Gastroesophageal sphincter (tissue), 4 donors: ENCODE measurements around the gene TUBB8. TPM values are rescaled to one million over a fixed set of nuclear protein-coding genes. Genes with fewer than 3 reads are reported as not detected.
"Not testable (repeated sequence)": the region's sequence is repeated elsewhere in the genome, so short reads cannot be mapped to it uniquely, and the experiment has no call there.

Source experiments
- ATAC-seq: fragments of 150-250 bp; one replicate; pipeline ENCODE4 v1.9.1; 2016; ENCODE audit warnings: mild to moderate bottlenecking, moderate library complexity
- H3K27ac ChIP-seq, 4 donors: fragments of 200-600 bp; sonication (generic) in 3 of 4; 1 replicate in 3 of 4; 2 replicates in 1 of 4; pipeline ENCODE4 v1.5.1; 2016 to 2019
- H3K27me3 ChIP-seq: fragments of 200-600 bp; sonication (generic); one replicate; pipeline ENCODE4 v1.5.1; 2019
- H3K36me3 ChIP-seq, 2 donors: fragments of 200-600 bp; sonication (generic); one replicate each; pipeline ENCODE4 v1.5.1; 2019; ENCODE audit warnings: control low read depth in 1 of 2
- H3K4me1 ChIP-seq, 3 donors: fragments of 200-600 bp; sonication (generic); 1 replicate in 2 of 3; 2 replicates in 1 of 3; pipeline ENCODE4 v1.5.1; 2016 to 2019; ENCODE audit warnings: control low read depth in 2 of 3
- H3K4me3 ChIP-seq, 2 donors: fragments of 200-600 bp; sonication (generic); one replicate each; pipeline ENCODE4 v1.5.1; 2019; ENCODE audit warnings: mild to moderate bottlenecking in 1 of 2, moderate library complexity in 1 of 2
- H3K9me3 ChIP-seq, 3 donors: fragments of 200-600 bp; sonication (generic); one replicate each; pipeline ENCODE4 v1.5.1; 2017 to 2019; ENCODE audit warnings: control low read depth in 2 of 3
- CTCF ChIP-seq, 4 experiments: fragments of 200-600 bp in 2 of 4; fragments of 450-650 bp in 2 of 4; sonication (generic) in 1 of 4; IDR thresholded peaks; one replicate each; pipeline ENCODE4 v1.5.1; 2017 to 2019; ENCODE audit warnings: antibody characterized with exemption in 4 of 4, mild to moderate bottlenecking in 2 of 4, moderate library complexity in 2 of 4
- EP300 ChIP-seq: sonication (generic); formaldehyde crosslinking; IDR thresholded peaks from one replicate; pipeline ENCODE4 v1.6.1; 2017; ENCODE audit warnings: antibody characterized with exemption, mild to moderate bottlenecking
- POLR2A ChIP-seq, 2 donors: fragments of 450-650 bp; IDR thresholded peaks; one replicate each; pipeline ENCODE4 v1.6.1; 2017; ENCODE audit warnings: antibody characterized with exemption in 2 of 2, mild to moderate bottlenecking in 2 of 2, moderate library complexity in 1 of 2
- POLR2AphosphoS5 ChIP-seq: sonication (generic); formaldehyde crosslinking; IDR thresholded peaks from one replicate; pipeline ENCODE4 v1.6.1; 2017; ENCODE audit warnings: antibody characterized with exemption
- WGBS, 2 donors: methylation state at CpG; one replicate each; pipeline ENCODE4 v1.1.5; 2018; ENCODE audit warnings: low coverage in 1 of 2; 5-methylcytosine and 5-hydroxymethylcytosine counted together
- total RNA-seq, 4 donors: library from RNA; depleted of rRNA; stranded (reverse); fragments of >200 nt; gene quantifications; one replicate each; pipeline ENCODE4 v1.1.0, GENCODE V29; 2016

TUBB8 gene
- total RNA-seq, 4 donors from 2014 or later: not detected

- Histone ChIP-seq H3K9me3 (no peaks in the 10 kb centered on the region), H3K27me3 (peaks cover 36% of the 10 kb centered on the region), H3K27ac (no peak overlapping the region), H3K36me3 (no peaks in the 10 kb centered on the region), H3K4me1 (peaks cover 0 to 11% (median 0%) of the 10 kb centered on the region in 3 donors), H3K4me3 (no peak overlapping the region)
- no CpG with 5 or more reads among the region's 7 CpGs for WGBS, 2 donors
- ATAC-seq: no peak
- TF ChIP-seq EP300 (no peak), CTCF (IDR thresholded peaks at IDR 0.05) (no peak), POLR2A (IDR thresholded peaks at IDR 0.05) (no peak), POLR2AphosphoS5 (no peak)
Measured at GRCh38 chr10:80477-81105, 31.5 kb upstream of the TUBB8 start.

GRCh38 chr10:79532-80215 is 30.6 kb upstream of the TUBB8 start:
- TF ChIP-seq EP300: no peak
- WGBS, 2 donors: 100% methylated on average over 2 of the region's 4 CpGs; no CpG with 5 or more reads in 1 of the 2 donors
- Histone ChIP-seq H3K4me1 (peaks cover 0 to 11% (median 0%) of the 10 kb centered on the region in 3 donors), H3K27ac (no peak overlapping the region), H3K4me3 (no peak overlapping the region), H3K9me3 (no peaks in the 10 kb centered on the region), H3K27me3 (peaks cover 41% of the 10 kb centered on the region), H3K36me3 (no peaks in the 10 kb centered on the region)
- ATAC-seq: no peak

- Histone ChIP-seq H3K4me3 (no peak overlapping the region), H3K4me1 (peaks cover 0 to 11% (median 0%) of the 10 kb centered on the region in 3 donors), H3K27ac (no peak overlapping the region), H3K36me3 (no peaks in the 10 kb centered on the region), H3K27me3 (peaks cover 41% of the 10 kb centered on the region), H3K9me3 (no peaks in the 10 kb centered on the region)
- TF ChIP-seq EP300 (no peak), POLR2A (IDR thresholded peaks at IDR 0.05) (no peak), CTCF (IDR thresholded peaks at IDR 0.05) (no peak), POLR2AphosphoS5 (no peak)
- WGBS, 2 donors: 80 to 100% methylated on average over 1 to 8 of the region's 12 CpGs
- ATAC-seq: no peak
Measured at GRCh38 chr10:78556-78955, 29.5 kb upstream of the TUBB8 start.

- H3K4me3 ChIP-seq: peak overlapping the region; percentile 53 to 63
- peaks cover 12% of the 10 kb centered on the region for H3K27me3 ChIP-seq
- H3K27ac ChIP-seq, ATAC-seq, H3K36me3 ChIP-seq, H3K9me3 ChIP-seq: not testable (repeated sequence)
- 50% methylated on average over 1 of the region's 17 CpGs; no CpG with 5 or more reads in 1 of the 2 donors for WGBS, 2 donors
- peaks cover 0 to 11% (median 0%) of the 10 kb centered on the region in 3 donors for H3K4me1 ChIP-seq
Measured at GRCh38 chr10:74266-74621, 25.1 kb upstream of the TUBB8 start.

- ATAC-seq: peak; percentile 62
- 27% methylated on average over 8 of the region's 65 CpGs; no CpG with 5 or more reads in 1 of the 2 donors for WGBS, 2 donors
- peak overlapping the region; percentile 53 to 63 for H3K4me3 ChIP-seq
Measured at GRCh38 chr10:73543-74265, 24.6 kb upstream of the TUBB8 start.

GRCh38 chr10:68156-68555 is 19.1 kb upstream of the TUBB8 start:
- WGBS, 2 donors: 64 to 68% methylated on average over 5 of the region's 5 CpGs
- not testable (repeated sequence) for H3K9me3 ChIP-seq, H3K4me3 ChIP-seq, H3K27me3 ChIP-seq, ATAC-seq, H3K27ac ChIP-seq, H3K4me1 ChIP-seq, H3K36me3 ChIP-seq

More at GRCh38 chr10:73543-74265, 24.6 kb upstream of the TUBB8 start:
- not testable (repeated sequence) for H3K27me3 ChIP-seq, H3K9me3 ChIP-seq, H3K36me3 ChIP-seq
- Histone ChIP-seq H3K4me1 (peaks cover 0 to 11% (median 0%) of the 10 kb centered on the region in 3 donors), H3K27ac (peak overlapping the region in 1 of 4 donors; percentile 34)
- TF ChIP-seq CTCF (IDR thresholded peaks at IDR 0.05): peak in 3 of 4 experiments; percentile 34 to 83 (median 63)

GRCh38 chr10:49926-50325 is 830 bp upstream of the TUBB8 start:
- H3K4me1 ChIP-seq, H3K27ac ChIP-seq, H3K9me3 ChIP-seq, H3K27me3 ChIP-seq, H3K36me3 ChIP-seq, H3K4me3 ChIP-seq, ATAC-seq: not testable (repeated sequence)
- 83 to 90% methylated on average over 1 to 2 of the region's 2 CpGs for WGBS, 2 donors

- H3K4me3 ChIP-seq, H3K9me3 ChIP-seq, ATAC-seq, H3K4me1 ChIP-seq, H3K27ac ChIP-seq, H3K27me3 ChIP-seq, H3K36me3 ChIP-seq: not testable (repeated sequence)
- WGBS, 2 donors: 96% methylated on average over 6 of the region's 16 CpGs; no CpG with 5 or more reads in 1 of the 2 donors
Measured at GRCh38 chr10:47864-48263, 1.2 kb downstream of the TUBB8 start.

GRCh38 chr10:13315-13635 is 35.8 kb downstream of the TUBB8 start:
- 67% methylated on average over 1 of the region's 2 CpGs; no CpG with 5 or more reads in 1 of the 2 donors for WGBS, 2 donors
- H3K27ac ChIP-seq, ATAC-seq: not testable (repeated sequence)

More at GRCh38 chr10:13315-13635, 35.8 kb downstream of the TUBB8 start:
- not testable (repeated sequence) for H3K4me1 ChIP-seq, H3K4me3 ChIP-seq, H3K9me3 ChIP-seq, H3K27me3 ChIP-seq, H3K36me3 ChIP-seq
